ENCODE results near the gene HTRA3.

HTRA3 gene

GRCh38 chr4:8240211-8241041 is 29.1 kb upstream of the HTRA3 start:
- Histone ChIP-seq H3K36me3 (ENCODE audit: control insufficient read depth, insufficient read depth, low read length) (peaks cover 23% of the 10 kb centered on the region), H3K9me3 (ENCODE audit: control insufficient read depth, low read length) (no peaks in the 10 kb centered on the region), H3K27me3 (replicated peaks; ENCODE audit: control insufficient read depth, insufficient read depth, low read length, poor library complexity, severe bottlenecking) (no peaks in the 10 kb centered on the region), H3K4me1 (ENCODE audit: control insufficient read depth, insufficient read depth, low read length, poor library complexity, severe bottlenecking) (peaks cover 4% of the 10 kb centered on the region), H3K27ac (ENCODE audit: insufficient read depth, low read length, poor library complexity, severe bottlenecking) (no peak overlapping the region), H3K4me3 (ENCODE audit: insufficient read depth, low read depth, low read length, poor library complexity, severe bottlenecking) (no peak overlapping the region)
- DNase-seq, result no peak

- Histone ChIP-seq H3K9me3 (ENCODE audit: control insufficient read depth, low read length) (no peaks in the 10 kb centered on the region), H3K4me1 (ENCODE audit: control insufficient read depth, insufficient read depth, low read length, poor library complexity, severe bottlenecking) (peaks cover 4% of the 10 kb centered on the region), H3K27ac (ENCODE audit: insufficient read depth, low read length, poor library complexity, severe bottlenecking) (no peak overlapping the region), H3K36me3 (ENCODE audit: control insufficient read depth, insufficient read depth, low read length) (peaks cover 16% of the 10 kb centered on the region), H3K27me3 (replicated peaks; ENCODE audit: control insufficient read depth, insufficient read depth, low read length, poor library complexity, severe bottlenecking) (no peaks in the 10 kb centered on the region), H3K4me3 (ENCODE audit: insufficient read depth, low read depth, low read length, poor library complexity, severe bottlenecking) (no peak overlapping the region)
- no peak for DNase-seq
Measured at GRCh38 chr4:8241211-8241779, 28.3 kb upstream of the HTRA3 start.

GRCh38 chr4:8241895-8242696 is 27.5 kb upstream of the HTRA3 start:
- H3K4me1 ChIP-seq (ENCODE audit: control insufficient read depth, insufficient read depth, low read length, poor library complexity, severe bottlenecking), result peaks cover 4% of the 10 kb centered on the region

DNA sequence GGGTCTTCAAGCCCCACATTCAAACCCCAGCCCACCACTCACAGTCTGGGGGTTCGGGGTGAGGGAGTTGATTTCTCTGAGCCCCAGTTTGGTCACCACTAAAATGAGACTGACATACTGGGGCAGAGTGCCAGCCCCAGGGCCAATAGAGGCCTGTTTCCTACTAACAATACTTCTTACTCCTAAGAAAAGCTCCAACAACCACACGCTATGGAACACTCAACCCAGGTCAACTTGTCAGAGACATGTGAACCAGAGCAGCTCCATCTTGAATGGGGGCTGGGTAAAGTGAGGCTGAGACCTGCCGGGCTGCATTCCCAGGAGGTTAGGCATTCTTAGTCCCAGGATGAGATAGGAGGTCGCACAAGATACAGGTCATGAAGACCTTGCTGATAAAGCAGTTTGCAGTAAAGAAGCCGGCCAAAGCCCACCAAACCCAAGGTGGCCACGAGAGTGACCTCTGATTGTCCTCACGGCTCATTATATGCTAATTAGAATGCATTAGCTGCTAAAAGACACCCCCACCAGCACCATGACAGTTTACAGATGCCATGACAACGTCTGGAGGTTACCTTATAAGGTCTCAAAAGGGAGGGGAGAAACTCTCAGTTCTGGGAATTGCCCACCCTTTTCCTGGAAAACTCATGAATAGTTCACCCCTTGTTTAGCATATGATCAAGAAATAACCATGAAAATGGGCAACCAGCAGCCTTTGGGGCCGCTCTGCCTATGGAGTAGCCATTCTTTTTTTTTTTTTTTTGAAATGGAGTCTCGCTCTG is 26.6 kb upstream of the HTRA3 start:
- DNase-seq, result no peak
- H3K4me3 ChIP-seq (ENCODE audit: insufficient read depth, low read depth, low read length, poor library complexity, severe bottlenecking), result no peak overlapping the region
- no peaks in the 10 kb centered on the region for H3K9me3 ChIP-seq (ENCODE audit: control insufficient read depth, low read length)
- no peak overlapping the region for H3K27ac ChIP-seq (ENCODE audit: insufficient read depth, low read length, poor library complexity, severe bottlenecking)
- no peaks in the 10 kb centered on the region for H3K27me3 ChIP-seq (replicated peaks; ENCODE audit: control insufficient read depth, insufficient read depth, low read length, poor library complexity, severe bottlenecking)
- H3K36me3 ChIP-seq (ENCODE audit: control insufficient read depth, insufficient read depth, low read length), result peaks cover 7% of the 10 kb centered on the region
- H3K4me1 ChIP-seq (ENCODE audit: control insufficient read depth, insufficient read depth, low read length, poor library complexity, severe bottlenecking), result peaks cover 4% of the 10 kb centered on the region

More at GRCh38 chr4:8241895-8242696, 27.5 kb upstream of the HTRA3 start:
- H3K27me3 ChIP-seq (replicated peaks; ENCODE audit: control insufficient read depth, insufficient read depth, low read length, poor library complexity, severe bottlenecking), result no peaks in the 10 kb centered on the region
- no peak overlapping the region for H3K27ac ChIP-seq (ENCODE audit: insufficient read depth, low read length, poor library complexity, severe bottlenecking)
- no peaks in the 10 kb centered on the region for H3K9me3 ChIP-seq (ENCODE audit: control insufficient read depth, low read length)
- DNase-seq, result peak; percentile 45 to 62 (median 53)
- H3K4me3 ChIP-seq (ENCODE audit: insufficient read depth, low read depth, low read length, poor library complexity, severe bottlenecking), result no peak overlapping the region
- H3K36me3 ChIP-seq (ENCODE audit: control insufficient read depth, insufficient read depth, low read length), result peaks cover 15% of the 10 kb centered on the region

DNA sequence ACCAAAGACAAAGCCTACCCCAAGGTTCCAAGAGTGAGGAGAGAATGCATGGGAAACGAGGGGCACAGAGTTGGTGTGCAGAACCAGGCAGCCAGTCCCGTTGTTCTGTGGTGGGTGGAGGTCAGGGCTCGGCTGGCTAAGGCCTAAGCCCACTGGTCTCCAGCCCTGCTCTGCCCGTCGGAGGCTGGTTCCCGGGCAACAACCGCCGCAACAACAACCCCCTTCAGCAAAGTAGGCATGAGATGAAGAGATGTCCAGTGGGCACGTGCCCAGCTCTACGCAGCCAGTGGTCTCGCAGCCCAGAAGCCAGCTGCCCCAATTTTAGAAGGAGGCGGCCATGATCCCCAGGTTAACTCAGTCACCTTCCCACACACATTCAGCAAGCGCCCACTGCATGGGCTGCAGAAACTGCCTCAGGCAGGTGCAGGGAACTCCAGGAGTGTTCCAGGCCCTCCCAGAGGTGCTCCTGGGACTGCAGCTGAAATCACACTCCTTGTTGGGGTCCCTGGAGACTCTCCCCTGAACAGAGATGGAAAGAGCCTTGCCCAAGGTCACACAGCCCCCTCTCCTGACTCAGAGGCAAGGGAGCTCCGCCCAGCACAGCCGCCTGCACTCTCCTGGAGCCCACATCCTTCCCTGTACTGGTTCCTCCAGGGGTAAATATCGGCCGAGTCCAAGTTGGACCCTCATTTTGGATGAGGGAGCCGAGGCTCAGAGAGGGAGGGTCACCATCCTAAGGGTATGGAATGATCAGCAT is 25.4 kb upstream of the HTRA3 start:
- peaks cover 4% of the 10 kb centered on the region for H3K4me1 ChIP-seq (ENCODE audit: control insufficient read depth, insufficient read depth, low read length, poor library complexity, severe bottlenecking)
- no peak overlapping the region for H3K27ac ChIP-seq (ENCODE audit: insufficient read depth, low read length, poor library complexity, severe bottlenecking)
- no peak overlapping the region for H3K4me3 ChIP-seq (ENCODE audit: insufficient read depth, low read depth, low read length, poor library complexity, severe bottlenecking)
- no peaks in the 10 kb centered on the region for H3K9me3 ChIP-seq (ENCODE audit: control insufficient read depth, low read length)
- no peaks in the 10 kb centered on the region for H3K27me3 ChIP-seq (replicated peaks; ENCODE audit: control insufficient read depth, insufficient read depth, low read length, poor library complexity, severe bottlenecking)
- no peak for DNase-seq
- peaks cover under 1% of the 10 kb centered on the region for H3K36me3 ChIP-seq (ENCODE audit: control insufficient read depth, insufficient read depth, low read length)

DNA sequence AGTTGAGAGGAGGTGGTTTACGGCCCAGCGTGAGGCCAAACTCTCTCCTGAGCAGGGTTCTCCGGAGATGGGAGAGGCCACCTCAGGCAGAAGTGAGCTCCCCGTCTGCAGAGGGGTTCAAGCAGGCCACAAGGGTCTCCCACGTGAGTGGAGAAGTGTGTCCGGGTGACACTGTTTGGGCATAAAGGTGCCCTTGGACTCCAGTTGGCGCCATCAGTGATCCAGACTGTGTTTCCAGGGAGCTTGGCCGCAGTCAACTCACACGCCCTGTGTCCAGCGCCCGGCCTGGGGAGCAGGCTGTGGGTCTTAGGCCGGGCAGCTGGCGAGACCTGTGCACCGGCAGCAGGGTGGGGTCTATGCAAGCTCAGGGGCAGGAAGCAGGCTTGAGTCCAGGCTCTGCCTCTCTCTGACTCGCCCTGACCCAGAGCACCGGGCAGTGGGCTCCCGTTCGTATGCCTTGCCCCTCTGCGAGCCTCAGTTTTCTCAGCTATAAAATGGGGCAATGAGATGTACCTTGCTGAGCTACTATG is 24.6 kb upstream of the HTRA3 start:
- no peak for DNase-seq
- no peaks in the 10 kb centered on the region for H3K9me3 ChIP-seq (ENCODE audit: control insufficient read depth, low read length)
- H3K4me1 ChIP-seq (ENCODE audit: control insufficient read depth, insufficient read depth, low read length, poor library complexity, severe bottlenecking), result peaks cover 4% of the 10 kb centered on the region
- H3K4me3 ChIP-seq (ENCODE audit: insufficient read depth, low read depth, low read length, poor library complexity, severe bottlenecking), result no peak overlapping the region
- H3K27ac ChIP-seq (ENCODE audit: insufficient read depth, low read length, poor library complexity, severe bottlenecking), result no peak overlapping the region
- no peaks in the 10 kb centered on the region for H3K36me3 ChIP-seq (ENCODE audit: control insufficient read depth, insufficient read depth, low read length)
- no peaks in the 10 kb centered on the region for H3K27me3 ChIP-seq (replicated peaks; ENCODE audit: control insufficient read depth, insufficient read depth, low read length, poor library complexity, severe bottlenecking)

DNA sequence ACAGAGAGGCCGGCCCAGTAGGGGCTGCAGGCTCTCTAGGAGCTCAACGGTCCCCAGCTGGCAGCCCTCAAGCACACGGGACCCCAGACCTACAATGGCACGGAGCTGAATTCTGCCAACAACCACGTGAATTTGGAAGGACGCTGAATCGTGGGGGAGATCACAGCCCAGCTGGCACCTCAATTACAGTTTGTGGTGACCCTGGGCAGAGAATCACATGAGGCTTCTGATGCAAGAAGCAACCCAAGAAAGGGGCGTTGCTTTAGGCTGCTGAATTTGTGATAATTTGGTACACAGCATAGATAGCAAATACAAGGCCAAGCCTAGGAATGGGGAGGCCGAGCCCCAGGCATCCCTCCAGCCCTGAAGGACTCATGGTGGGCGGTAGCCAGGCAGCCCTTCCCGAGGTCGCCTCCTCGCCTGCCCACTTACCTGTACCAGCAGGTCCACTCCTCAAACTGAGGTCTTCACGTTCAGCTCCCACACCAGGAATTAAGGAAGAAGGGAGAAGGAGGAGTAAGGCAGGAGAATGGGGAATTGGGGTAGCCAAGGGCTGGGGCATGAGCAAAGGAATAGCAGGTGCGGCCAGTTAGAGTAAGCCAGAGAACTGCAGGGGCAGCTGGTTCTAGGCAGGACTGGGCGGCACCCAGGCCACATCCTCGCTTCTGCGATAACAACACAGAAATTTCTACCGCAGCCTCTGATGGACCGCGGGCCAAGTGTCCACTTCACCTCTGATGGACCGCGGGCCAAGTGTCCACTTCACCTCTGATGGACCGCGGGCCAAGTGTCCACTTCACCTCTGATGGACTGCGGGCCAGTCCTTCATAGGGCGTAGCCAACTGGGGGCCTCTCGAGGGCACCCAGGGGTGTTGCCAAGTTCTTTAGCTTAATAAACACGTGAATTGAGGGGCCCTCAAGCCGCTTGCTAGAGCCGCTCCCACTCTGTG is 23.4 kb upstream of the HTRA3 start:
- DNase-seq, result no peak
- Histone ChIP-seq H3K4me3 (ENCODE audit: insufficient read depth, low read depth, low read length, poor library complexity, severe bottlenecking) (no peak overlapping the region), H3K9me3 (ENCODE audit: control insufficient read depth, low read length) (no peaks in the 10 kb centered on the region), H3K27me3 (replicated peaks; ENCODE audit: control insufficient read depth, insufficient read depth, low read length, poor library complexity, severe bottlenecking) (no peaks in the 10 kb centered on the region), H3K4me1 (ENCODE audit: control insufficient read depth, insufficient read depth, low read length, poor library complexity, severe bottlenecking) (peaks cover 4% of the 10 kb centered on the region), H3K27ac (ENCODE audit: insufficient read depth, low read length, poor library complexity, severe bottlenecking) (no peak overlapping the region), H3K36me3 (ENCODE audit: control insufficient read depth, insufficient read depth, low read length) (no peaks in the 10 kb centered on the region)

- H3K4me3 ChIP-seq (ENCODE audit: insufficient read depth, low read depth, low read length, poor library complexity, severe bottlenecking), result no peak overlapping the region
- no peak overlapping the region for H3K27ac ChIP-seq (ENCODE audit: insufficient read depth, low read length, poor library complexity, severe bottlenecking)
- H3K4me1 ChIP-seq (ENCODE audit: control insufficient read depth, insufficient read depth, low read length, poor library complexity, severe bottlenecking), result no peaks in the 10 kb centered on the region
- no peak for DNase-seq
- H3K27me3 ChIP-seq (replicated peaks; ENCODE audit: control insufficient read depth, insufficient read depth, low read length, poor library complexity, severe bottlenecking), result no peaks in the 10 kb centered on the region
- H3K9me3 ChIP-seq (ENCODE audit: control insufficient read depth, low read length), result no peaks in the 10 kb centered on the region
- no peaks in the 10 kb centered on the region for H3K36me3 ChIP-seq (ENCODE audit: control insufficient read depth, insufficient read depth, low read length)
Measured at GRCh38 chr4:8247047-8247930, 22.3 kb upstream of the HTRA3 start.
